Erythroblast (primary cell): ENCODE results near the gene C1QA.

Experiments used
- DNase-seq, 2 experiments: peaks; one replicate each; lab custom pipeline; 2025; lab: John Stamatoyannopoulos, UW
- GATA1 ChIP-seq: IDR thresholded peaks from 2 replicates; pipeline ENCODE4 v1.6.1; 2011; ENCODE audit warnings: low read depth, mild to moderate bottlenecking, control low read depth, low read length, moderate library complexity
- POLR2A ChIP-seq: IDR thresholded peaks from 2 replicates; pipeline ENCODE4 v1.6.1; 2011; ENCODE audit warnings: mild to moderate bottlenecking, low read length

Gene C1QA

DNA sequence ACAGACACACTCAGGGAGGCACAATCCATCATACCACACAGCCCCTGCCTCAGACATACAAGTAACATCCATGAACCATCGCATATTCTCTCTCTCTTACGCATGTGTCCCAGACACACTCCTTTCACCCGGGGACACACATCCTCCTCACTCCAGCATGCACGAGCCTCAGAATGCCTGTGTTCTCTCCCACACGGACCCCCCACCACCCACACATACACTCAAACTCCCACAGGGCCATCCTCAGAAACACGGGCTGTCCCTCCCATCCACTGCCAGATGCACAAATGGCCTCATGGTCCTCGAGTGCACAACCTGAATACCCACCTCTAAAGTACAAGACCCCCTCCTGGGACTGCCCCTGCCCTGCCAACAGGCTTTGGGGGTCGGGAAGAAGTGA lies 4.8 kb downstream of the C1QA start:
- TF ChIP-seq POLR2A = no peak
- no peak for TF ChIP-seq GATA1
- no peak for DNase-seq

DNA sequence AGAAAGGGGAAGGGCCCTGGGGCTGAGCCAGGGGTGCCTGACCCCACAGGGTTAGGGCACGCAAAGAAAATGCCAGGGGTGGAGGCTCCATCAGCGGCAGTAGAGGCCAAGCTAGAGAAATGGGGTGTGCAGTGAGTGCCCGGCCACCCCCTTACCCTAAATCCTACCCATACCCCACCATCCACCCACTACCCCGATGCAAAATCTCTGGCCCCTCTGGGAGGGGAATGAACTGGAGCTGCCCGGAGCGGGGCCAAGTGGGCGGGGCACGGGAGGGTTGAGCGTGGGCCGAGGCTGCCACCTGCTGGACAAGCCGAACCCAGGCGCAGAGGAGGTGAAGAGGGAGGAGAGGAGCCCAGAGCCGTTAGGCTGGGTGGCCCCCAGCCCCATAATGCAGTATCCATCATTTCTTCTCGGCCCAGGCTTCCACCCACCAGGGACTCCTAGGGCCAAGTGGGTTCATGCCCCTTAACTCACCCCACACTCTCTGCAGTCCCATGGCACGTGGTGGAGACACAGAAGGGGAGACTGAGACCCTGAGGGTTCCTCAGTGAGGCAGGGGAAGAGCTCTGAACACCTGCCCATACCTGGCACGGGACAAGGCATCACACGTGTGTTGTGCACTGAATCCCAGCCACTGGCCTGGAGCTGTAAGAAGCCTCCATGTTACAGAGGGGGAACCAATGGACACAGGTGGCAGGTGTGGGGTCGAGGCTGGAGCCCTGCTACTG lies 5.6 kb downstream of the C1QA start:
- TF ChIP-seq GATA1 = no peak
- TF ChIP-seq POLR2A = no peak

DNA sequence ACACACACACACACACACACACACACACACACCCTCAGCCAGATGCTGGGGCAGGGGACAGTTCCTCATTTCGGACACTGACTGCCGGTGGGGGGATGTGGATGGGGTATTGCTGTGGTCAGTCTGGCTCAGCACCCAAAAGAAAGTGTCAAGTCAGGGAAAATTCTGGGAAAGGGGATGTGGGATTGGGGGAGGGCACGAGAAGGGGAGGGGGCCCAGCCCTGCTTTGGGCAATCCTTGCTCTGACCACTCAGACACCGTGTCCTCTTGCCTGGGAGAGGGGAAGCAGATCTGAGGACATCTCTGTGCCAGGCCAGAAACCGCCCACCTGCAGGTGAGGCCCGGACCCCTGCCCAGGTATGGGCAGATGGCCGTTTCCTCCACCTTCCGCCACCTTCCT lies 7.0 kb downstream of the C1QA start, which contains the start of gene C1QC:
C1QC (plus strand) TSS at position 253 of the 400 bp plus-strand sequence. CDS start 391 bp downstream, outside the sequence.
- DNase-seq = no peak
- no peak for TF ChIP-seq GATA1
- no peak for TF ChIP-seq POLR2A

More for the DNA sequence above, 5.6 kb downstream of the C1QA start:
- peak; percentile 55 to 77 for DNase-seq

DNA sequence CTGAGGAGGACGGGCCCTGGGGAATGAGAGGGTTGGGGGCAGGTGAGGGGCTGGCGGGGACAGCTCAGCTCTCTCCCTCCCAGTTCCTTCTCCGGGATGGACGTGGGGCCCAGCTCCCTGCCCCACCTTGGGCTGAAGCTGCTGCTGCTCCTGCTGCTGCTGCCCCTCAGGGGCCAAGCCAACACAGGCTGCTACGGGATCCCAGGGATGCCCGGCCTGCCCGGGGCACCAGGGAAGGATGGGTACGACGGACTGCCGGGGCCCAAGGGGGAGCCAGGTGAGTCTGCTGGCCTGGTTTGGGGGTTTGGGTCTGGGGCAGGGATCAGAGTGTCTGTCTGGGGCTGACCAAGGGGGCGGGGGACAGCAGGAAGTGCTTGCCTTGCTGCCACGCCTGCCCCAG lies 7.5 kb downstream of the C1QA start:
- no peak for DNase-seq
- TF ChIP-seq POLR2A (no peak), GATA1 (no peak)

DNA sequence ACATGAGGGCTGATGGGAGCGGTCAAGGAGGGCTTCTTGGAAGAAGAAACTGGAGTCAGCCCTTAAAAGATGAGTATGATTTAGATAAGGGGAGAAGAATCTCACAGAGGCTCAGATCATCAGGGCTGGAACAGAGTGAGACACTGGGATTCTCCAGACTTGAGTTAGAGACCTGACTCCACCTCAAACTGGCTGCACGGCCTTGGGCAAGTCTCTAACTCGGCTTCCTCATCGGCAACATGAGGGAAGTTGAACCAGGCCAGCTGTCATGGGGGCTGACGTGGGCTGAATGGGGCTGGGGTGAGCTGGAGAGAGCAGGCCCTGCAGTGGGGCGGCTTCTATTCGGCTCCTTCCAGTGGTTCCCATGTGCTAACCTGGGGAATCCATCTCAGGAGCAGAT lies 9.5 kb downstream of the C1QA start:
- TF ChIP-seq POLR2A (no peak), GATA1 (no peak)
- no peak for DNase-seq

DNA sequence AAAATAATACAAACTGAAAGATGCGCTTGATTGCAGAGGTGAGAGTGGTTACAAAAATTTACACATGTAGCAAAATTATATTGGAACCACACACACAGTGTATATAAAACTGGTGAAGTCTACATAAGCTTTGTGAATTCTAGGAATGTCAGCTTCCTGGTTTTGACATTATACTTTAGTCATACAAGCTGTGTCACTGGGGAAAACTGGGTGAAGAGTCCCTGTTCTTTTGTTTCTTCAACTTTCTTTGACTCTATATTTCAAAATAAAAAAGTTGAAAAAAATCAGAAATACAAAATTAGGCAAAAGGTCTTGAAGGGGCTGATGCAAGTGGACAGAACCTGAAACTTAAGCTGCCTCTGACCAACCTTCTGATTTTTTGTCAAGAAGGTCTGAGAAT lies 10.0 kb downstream of the C1QA start:
- DNase-seq = no peak
- TF ChIP-seq POLR2A (no peak), GATA1 (no peak)

DNA sequence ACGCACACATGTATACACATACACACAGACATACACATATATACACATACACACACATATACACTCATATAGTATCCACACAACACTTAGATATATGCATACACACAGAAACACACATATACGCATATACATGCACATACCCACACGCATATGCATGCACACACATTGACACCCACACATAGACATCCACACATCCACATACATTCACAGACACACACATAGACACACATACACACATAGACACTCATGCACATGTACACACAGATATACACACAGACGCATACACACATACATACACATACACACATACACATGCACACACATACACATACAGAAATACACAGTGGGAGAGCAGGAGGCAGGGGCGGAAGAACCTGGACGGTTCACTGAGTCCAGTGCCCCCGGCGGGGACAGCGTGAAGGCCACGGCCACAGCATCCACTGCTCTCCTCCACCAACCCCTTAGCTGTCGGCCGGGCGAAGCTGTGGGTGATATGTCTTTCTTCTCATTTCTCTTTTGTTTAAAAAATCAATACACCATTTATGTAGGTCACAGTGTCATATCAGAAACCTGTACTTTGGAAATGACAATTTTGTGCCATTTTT lies 13.8 kb downstream of the C1QA start:
- no peak for TF ChIP-seq GATA1
- TF ChIP-seq POLR2A = no peak
- no peak for DNase-seq

DNA sequence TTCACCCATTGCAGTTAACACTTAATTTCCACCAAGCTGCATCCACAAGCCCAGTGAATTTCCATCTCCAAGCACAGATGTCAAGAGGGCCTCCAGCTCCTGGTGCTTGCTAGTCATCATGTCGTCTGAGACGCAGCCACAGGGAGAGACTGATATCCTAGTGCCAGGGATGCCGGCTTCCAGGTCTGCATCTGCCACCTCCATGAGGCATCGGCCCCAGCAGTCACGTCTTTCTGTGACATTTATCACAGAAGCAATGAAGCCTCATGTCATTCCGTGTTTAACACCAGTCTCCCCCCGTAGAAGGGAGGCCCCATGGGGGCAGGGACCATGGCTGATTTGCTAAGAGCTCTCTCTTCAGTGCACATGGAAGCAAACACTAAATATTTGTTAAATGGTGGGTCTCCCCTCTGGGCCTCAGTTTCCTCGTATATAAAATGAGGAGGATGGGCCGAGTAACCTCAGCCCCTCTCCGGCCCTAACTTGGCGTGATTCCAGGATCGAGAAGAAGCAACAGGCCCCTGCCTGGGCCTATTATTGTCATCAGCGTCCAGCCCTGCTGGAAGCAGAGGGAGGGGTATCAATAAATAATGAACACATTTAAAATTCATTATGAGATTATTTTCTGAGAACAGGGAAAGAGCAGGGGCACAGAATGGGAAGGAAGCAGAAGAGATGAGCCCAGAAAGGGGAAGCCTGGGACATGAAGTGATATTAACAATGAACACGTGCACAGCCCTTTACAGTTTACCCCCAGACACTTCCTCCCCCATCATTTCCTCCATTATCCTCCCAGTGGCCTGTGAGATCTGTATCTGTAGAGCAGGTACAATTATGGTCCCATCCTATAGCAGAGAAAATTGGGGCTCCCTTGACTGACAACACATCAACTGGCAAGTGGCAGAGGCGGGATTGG lies 15.8 kb downstream of the C1QA start:
- DNase-seq = no peak

DNA sequence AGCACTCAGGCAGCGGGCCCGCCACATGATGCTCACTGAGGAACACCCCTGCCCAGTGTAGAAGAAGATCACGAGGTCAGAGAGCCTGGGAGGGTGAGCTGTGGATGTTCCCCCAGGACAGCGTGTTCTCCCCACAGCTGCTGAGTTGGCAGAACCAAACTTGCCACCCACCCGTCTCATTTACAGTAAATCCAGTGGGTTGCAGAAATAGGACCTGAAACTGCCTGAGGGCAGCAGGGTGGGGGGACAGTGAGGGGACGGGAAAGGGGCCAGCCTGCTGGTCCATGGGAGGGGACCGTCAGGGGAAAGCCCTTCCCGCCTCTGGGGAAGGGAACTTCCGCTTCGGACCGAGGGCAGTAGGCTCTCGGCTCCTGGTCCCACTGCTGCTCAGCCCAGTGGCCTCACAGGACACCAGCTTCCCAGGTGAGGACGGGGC lies 16.5 kb downstream of the C1QA start, which contains the start of gene C1QB:
C1QB (plus strand) TSS at position 356 of the 436 bp plus-strand sequence. CDS start 6,227 bp downstream, outside the sequence.
- TF ChIP-seq POLR2A = no peak

More for the DNA sequence above, 15.8 kb downstream of the C1QA start:
- TF ChIP-seq GATA1 = no peak
- TF ChIP-seq POLR2A = no peak

DNA sequence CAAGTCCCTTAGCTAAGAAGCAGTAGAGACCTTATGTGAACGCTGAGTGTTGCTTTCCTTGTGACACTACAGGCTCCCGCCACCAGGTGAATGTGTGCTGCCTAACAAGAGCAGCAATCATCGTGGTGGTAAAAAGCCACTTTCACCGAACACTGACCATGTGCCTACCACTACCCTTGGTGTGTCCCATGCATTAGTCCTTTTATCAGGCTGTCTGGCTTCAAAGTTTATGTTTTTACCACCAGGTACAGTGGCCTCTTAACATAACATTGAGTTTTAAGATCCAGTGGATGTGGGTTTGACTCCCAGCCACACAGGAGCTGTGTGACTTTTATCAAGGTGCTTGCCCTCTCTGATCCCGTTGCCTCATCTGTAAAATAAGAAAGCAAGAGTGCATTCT lies 18.3 kb downstream of the C1QA start:
- no peak for DNase-seq

More for the DNA sequence above, 16.5 kb downstream of the C1QA start, which contains the start of gene C1QB:
- DNase-seq = no peak

DNA sequence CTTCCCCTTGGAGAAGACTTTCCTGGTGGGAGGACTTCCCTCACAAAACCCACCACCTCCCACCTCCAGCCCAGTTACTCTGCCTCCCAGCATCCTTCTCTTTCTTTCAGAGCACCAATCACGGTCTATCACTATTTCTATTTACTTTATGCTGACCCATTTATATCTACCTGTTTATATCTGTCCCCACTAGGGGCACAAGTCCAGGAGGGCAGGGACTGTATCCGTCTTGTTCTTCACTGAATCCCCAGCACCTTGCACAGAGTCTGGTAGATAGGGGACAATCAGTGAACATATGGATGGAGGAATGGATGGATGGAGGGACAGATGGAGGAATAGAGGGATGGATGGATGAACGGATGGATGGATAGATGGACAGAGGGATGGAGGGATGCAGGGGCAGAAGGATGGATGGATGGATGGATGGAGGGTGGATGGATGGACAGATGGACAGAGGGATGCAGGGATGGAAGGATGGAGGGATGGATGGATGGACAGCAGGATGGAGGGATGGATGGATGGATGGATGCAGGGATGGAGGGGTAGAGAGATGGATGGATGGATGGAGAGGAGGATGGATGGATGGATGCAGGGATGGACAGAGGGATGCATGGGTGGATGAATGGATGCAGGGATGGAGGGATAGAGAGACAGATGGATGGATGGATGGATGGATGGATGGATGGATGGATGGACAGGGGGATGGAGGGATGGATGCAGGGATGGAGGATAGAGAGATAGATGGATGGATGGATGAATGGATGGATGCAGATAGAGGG lies 22.1 kb downstream of the C1QA start:
- DNase-seq = no peak
- no peak for TF ChIP-seq GATA1
- no peak for TF ChIP-seq POLR2A

More for the DNA sequence above, 18.3 kb downstream of the C1QA start:
- TF ChIP-seq GATA1 (no peak), POLR2A (no peak)

DNA sequence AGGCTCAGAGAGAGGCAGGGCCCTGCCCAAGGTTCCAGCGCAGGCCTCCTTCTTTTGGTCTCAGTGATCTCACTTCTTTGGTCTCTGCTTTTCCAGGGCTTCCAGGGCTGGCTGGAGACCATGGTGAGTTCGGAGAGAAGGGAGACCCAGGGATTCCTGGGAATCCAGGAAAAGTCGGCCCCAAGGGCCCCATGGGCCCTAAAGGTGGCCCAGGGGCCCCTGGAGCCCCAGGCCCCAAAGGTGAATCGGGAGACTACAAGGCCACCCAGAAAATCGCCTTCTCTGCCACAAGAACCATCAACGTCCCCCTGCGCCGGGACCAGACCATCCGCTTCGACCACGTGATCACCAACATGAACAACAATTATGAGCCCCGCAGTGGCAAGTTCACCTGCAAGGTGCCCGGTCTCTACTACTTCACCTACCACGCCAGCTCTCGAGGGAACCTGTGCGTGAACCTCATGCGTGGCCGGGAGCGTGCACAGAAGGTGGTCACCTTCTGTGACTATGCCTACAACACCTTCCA lies 24.4 kb downstream of the C1QA start:
- DNase-seq = no peak
- TF ChIP-seq GATA1 = no peak
- no peak for TF ChIP-seq POLR2A

DNA sequence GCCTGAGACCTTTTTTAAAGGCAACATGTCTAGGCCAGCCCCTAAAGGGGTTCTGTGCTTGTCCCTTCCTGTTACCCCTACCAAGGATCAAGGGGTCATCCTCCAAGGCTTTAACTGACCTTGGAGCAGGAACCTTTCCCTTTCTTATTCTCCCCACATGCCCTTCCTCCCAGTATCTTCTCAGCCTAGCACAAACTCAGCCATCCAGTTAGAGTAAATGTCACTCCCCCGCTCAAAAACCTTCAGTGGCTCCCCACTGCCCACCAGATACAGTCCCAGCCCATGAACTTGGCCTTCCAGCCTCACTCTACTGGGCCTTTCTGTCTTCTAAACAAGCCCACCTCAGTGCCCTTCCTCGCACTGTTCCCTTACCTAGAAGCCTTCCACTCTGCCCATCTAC lies 25.5 kb downstream of the C1QA start:
- TF ChIP-seq GATA1 = no peak
- no peak for TF ChIP-seq POLR2A
- DNase-seq = no peak
